MG63 (cell line): ENCODE measurements around the gene MYH6. TPM values are rescaled to one million over a fixed set of nuclear protein-coding genes. Genes with fewer than 3 reads are reported as not detected.
"Not testable (repeated sequence)": the region's sequence is repeated elsewhere in the genome, so short reads cannot be mapped to it uniquely, and the experiment has no call there.

Experiments used
- DNase-seq: peaks from one replicate; pipeline ENCODE4 v3.0.0-alpha.2; 2020
- H3K27me3 ChIP-seq: fragments of 250-450 bp; sonication (Bioruptor Pico); 2 replicates; pipeline ENCODE4 v1.5.1; 2020; ENCODE audit warnings: mild to moderate bottlenecking, moderate library complexity
- H3K36me3 ChIP-seq: fragments of 250-450 bp; sonication (Bioruptor Pico); 2 replicates; pipeline ENCODE4 v1.5.1; 2020; ENCODE audit warnings: mild to moderate bottlenecking, moderate library complexity
- H3K4me3 ChIP-seq: fragments of 250-450 bp; sonication (Bioruptor Pico); 2 replicates; pipeline ENCODE4 v1.5.1; 2020; ENCODE audit warnings: mild to moderate bottlenecking, moderate library complexity
- H3K9me3 ChIP-seq: fragments of 250-450 bp; sonication (Bioruptor Pico); 2 replicates; pipeline ENCODE4 v1.5.1; 2020; ENCODE audit warnings: mild to moderate bottlenecking, moderate library complexity
- total RNA-seq: library from RNA; depleted of rRNA; stranded (reverse); fragments of >200 nt; shearing (Covaris generic); gene quantifications from 2 replicates; pipeline ENCODE4 v1.2.3, GENCODE V29; 2014; ENCODE audit warnings: low replicate concordance

The MYH6 gene
- total RNA-seq, 1 experiment from 2014 or later = not detected

DNA sequence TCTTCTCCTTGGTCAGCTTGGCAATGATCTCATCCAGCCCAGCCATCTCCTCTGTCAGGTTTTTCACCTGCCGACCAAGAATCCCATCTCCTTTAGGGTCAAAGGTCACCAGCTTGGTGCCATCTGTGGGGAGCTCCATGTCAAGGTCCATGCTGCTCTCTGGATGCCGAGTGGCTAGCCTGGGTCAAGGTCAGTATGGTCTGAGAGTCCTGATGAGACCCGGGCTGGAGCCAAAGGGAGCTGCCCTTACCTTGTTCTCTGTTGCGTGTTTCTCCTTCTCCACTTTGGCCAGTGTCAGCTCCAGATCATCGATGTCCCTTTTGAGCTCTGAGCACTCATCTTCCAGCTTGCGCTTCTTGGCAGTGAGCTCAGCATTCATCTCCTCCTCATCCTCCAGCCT is 15.6 kb upstream of the MYH6 start:
- no peaks in the 10 kb centered on the region for H3K36me3 ChIP-seq
- DNase-seq = no peak
- no peak overlapping the region for H3K4me3 ChIP-seq
- no peaks in the 10 kb centered on the region for H3K27me3 ChIP-seq
- no peaks in the 10 kb centered on the region for H3K9me3 ChIP-seq

- no peak for DNase-seq
- H3K4me3 ChIP-seq = no peak overlapping the region
- no peaks in the 10 kb centered on the region for H3K27me3 ChIP-seq
- H3K36me3 ChIP-seq = no peaks in the 10 kb centered on the region
- no peaks in the 10 kb centered on the region for H3K9me3 ChIP-seq
Observed at GRCh38 chr14:23421594-23421993, 13.5 kb upstream of the MYH6 start.

DNA sequence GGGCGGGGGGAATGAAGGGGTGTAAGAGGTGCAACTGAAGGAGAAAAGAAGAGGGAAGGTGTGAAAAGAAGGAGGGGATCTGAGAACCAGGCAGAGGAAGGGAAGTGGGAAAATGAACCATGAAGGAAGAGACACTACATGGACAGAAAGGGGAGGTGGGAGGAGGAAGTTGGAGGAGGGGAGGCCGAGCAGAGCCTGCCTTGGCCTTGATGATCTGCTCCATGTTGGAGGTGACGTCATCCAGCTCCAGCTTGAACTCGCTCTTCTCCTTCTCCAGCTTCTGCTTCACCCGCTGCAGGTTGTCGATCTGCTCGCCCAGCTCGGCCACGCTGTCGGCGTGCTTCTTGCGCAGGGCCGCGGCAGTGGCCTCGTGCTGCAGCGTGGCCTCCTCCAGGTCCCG is 11.6 kb upstream of the MYH6 start:
- H3K36me3 ChIP-seq, DNase-seq, H3K9me3 ChIP-seq, H3K4me3 ChIP-seq, H3K27me3 ChIP-seq: not testable (repeated sequence)

DNA sequence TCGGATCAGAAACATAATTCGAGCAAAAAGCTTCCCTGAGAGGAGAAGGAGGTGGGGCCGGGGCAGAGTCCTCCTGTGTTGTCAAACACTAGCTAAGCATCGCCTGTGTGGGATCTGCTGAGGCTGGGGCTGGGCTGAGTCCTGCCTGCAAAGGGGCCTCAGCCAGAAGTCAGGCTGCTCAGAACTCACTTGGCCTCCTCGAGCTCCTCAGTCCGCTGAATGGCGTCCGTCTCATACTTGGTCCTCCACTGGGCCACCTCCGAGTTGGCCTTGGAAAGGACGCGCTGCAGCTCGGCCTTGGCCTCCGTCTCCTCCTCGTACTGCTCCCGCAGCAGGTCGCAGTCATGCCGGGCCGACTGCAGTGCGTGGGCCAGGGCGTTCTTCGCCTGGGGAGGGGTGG is 9.9 kb upstream of the MYH6 start:
- Histone ChIP-seq H3K27me3 (no peaks in the 10 kb centered on the region), H3K4me3 (no peak overlapping the region), H3K36me3 (no peaks in the 10 kb centered on the region), H3K9me3 (no peaks in the 10 kb centered on the region)
- no peak for DNase-seq

- not testable (repeated sequence) for H3K27me3 ChIP-seq, H3K4me3 ChIP-seq, H3K36me3 ChIP-seq, DNase-seq, H3K9me3 ChIP-seq
Observed at GRCh38 chr14:23417269-23417668, 9.2 kb upstream of the MYH6 start.

DNA sequence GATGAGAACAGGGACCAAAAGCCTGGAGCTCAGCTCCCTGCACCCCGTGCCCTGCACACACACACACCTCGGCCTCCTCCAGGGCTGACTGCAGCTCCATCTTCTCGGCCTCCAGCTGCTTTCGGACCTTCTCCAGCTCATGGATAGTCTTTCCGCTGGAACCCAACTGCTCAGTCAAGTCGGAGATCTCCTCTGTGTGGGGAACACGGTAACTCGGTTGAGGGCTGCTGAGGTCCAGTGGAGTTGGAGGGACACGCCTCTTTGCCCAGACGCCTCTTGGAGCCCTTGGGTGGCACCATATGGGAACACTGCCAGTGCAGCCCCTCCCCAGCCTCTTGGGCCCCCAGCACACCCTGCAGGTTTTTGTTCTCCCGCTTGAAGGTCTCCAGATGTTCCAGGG is 8.7 kb upstream of the MYH6 start:
- no peaks in the 10 kb centered on the region for H3K36me3 ChIP-seq
- H3K4me3 ChIP-seq = no peak overlapping the region
- H3K27me3 ChIP-seq = no peaks in the 10 kb centered on the region
- DNase-seq = no peak
- no peaks in the 10 kb centered on the region for H3K9me3 ChIP-seq

DNA sequence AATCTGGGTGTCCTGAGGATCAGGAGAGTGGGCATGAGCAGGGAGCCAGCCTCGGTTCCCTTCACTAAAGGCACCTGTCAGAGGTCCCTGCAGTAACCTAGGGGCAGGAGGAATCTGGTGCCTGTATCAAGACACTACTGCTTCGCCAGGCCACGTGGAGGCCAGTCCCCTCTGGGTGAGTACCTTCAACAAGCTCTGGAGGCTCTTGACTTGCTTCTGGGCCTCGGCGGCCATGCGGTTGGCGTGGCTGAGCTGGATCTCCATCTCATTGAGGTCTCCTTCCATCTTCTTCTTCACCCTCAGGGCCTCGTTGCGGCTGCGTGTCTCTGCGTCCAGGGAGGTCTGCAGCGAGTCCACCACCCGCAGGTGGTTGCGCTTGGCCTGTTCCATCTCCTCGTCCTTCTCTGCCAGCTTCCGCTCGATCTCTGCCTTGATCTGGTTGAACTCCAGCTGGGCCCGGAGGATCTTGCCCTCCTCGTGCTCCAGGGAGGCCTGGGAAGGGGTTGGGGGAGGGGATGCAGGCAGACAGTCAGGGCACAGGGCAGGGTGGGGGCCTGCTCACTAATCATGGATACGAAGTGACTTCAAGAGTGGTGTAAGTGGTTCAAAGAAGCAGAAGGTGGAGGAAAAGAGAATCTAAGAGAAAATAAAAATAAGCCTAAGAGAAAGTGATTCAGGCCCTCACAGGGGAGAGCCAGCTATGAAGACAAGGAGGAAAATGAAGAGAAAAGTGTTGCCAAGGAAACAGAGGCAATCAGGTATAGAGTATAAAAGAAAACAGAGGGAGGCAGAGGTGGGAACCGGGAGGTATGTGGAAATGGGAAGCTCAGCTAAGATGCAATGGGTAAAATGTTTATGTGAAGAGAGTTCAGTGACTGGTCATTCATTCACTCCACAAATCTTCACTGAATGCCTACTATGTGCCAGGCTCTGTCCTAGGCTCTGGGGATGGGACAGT is 8.0 kb upstream of the MYH6 start:
- no peaks in the 10 kb centered on the region for H3K36me3 ChIP-seq
- no peak for DNase-seq
- no peaks in the 10 kb centered on the region for H3K9me3 ChIP-seq
- no peak overlapping the region for H3K4me3 ChIP-seq
- no peaks in the 10 kb centered on the region for H3K27me3 ChIP-seq

DNA sequence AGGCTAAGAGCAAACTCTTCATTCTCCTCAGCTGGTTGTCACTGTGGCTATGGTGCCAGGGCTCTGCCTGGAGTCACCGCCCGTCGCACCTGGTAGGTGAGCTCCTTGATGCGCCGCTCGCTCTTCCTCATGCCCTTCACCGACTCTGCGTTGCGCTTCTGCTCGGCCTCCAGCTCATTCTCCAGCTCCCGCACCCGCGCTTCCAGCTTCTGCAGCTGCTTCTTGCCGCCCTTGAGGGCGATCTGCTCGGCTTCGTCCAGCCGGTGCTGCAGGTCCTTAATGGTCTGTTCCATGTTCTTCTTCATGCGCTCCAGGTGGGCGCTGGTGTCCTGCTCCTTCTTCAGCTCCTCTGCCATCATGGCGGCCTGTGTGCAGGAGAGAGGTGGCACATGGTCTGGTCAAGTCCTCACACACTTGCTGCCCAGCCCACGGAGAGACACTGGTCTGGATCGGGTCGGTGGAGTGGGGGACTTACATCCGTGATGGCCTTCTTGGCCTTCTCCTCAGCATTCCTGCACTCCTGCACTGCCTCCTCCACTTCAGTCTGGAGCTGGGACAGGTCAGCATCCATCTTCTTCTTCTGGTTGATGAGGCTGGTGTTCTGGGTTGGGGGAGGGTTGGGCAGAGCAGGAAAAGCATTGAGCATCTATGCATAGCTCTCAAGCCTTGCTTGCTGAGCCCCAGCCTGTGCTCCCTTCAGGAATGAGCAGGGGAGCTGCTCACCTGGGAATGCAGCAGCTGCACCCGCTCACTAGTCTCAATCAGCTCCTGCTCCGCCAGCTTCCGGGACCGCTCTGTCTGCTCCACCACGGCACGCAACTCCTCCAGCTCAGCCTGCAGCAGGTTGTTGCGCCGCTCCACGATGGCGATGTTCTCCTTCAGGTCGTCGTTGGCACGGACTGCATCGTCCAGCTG is 7.1 kb upstream of the MYH6 start:
- no peak overlapping the region for H3K4me3 ChIP-seq
- H3K9me3 ChIP-seq = no peaks in the 10 kb centered on the region
- no peak for DNase-seq
- H3K36me3 ChIP-seq = no peaks in the 10 kb centered on the region
- H3K27me3 ChIP-seq = no peaks in the 10 kb centered on the region

DNA sequence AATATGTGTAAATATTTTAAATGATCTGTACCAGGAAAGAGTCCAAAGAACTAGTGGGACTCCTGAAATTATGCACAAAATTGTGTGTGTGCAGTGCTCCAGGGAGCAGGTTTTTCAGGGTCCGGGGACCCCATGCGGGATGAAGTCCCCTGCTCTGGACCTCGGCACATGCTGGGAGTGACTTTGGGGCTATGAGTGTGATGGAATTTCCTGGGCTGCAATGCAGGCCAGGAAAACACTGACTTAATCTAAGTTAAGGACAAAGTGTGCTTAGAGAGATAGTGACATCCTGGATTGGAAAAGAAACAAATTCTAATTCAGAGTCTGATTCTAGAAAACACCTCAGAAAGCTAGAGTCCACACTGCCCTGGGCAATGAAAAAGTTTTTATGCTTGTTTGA is 6.2 kb upstream of the MYH6 start:
- Histone ChIP-seq H3K9me3 (no peaks in the 10 kb centered on the region), H3K27me3 (no peaks in the 10 kb centered on the region), H3K36me3 (no peaks in the 10 kb centered on the region), H3K4me3 (no peak overlapping the region)
- no peak for DNase-seq

GRCh38 chr14:23413681-23414080 is 5.6 kb upstream of the MYH6 start:
- Histone ChIP-seq H3K9me3 (no peaks in the 10 kb centered on the region), H3K36me3 (no peaks in the 10 kb centered on the region), H3K27me3 (no peaks in the 10 kb centered on the region), H3K4me3 (no peak overlapping the region)
- no peak for DNase-seq

GRCh38 chr14:23411563-23412525 is 3.8 kb upstream of the MYH6 start:
- Histone ChIP-seq H3K4me3 (no peak overlapping the region), H3K9me3 (no peaks in the 10 kb centered on the region), H3K36me3 (no peaks in the 10 kb centered on the region), H3K27me3 (no peaks in the 10 kb centered on the region)
- no peak for DNase-seq

GRCh38 chr14:23409966-23410635 is 2.0 kb upstream of the MYH6 start:
- no peak for DNase-seq
- Histone ChIP-seq H3K36me3 (no peaks in the 10 kb centered on the region), H3K4me3 (no peak overlapping the region), H3K27me3 (no peaks in the 10 kb centered on the region), H3K9me3 (no peaks in the 10 kb centered on the region)

DNA sequence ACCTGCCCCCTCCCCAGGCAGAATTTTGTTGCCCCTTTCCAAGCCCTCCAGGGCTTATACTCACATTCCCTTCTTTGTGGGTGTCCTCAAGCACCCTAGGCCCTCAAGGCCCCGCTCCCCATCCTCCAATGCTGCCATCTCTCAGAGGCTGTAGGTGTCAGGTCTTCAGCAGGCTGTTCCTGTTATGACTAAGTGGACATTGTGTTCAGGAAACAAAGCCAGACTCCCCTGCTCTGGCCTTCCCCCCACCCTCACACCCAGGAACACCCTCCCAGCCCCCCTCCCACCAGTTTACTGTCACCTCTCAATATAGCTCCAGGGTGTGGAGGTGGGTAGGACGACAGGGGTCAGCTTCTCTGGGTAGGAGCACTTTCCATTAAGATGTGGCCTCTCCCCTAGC is 1.4 kb upstream of the MYH6 start:
- H3K27me3 ChIP-seq = no peaks in the 10 kb centered on the region
- no peak overlapping the region for H3K4me3 ChIP-seq
- DNase-seq = no peak
- H3K9me3 ChIP-seq = no peaks in the 10 kb centered on the region
- H3K36me3 ChIP-seq = no peaks in the 10 kb centered on the region

DNA sequence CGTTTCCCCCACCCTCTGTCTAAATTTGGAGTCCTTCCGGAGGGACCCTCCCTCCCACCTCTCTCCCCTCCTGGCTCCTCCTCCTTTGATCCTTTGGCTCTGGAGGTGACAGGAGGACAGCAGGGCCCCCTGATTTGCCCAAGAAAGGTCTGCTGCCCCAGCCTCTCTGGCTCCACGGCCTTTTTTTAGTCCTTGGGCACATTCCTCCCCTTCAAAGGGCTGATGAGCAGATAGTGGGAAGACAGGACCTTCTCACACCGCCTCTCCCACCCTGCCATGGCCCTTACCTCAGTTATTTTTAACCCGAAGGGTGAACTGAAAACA is 196 bp upstream of the MYH6 start:
- DNase-seq = no peak
- Histone ChIP-seq H3K4me3 (no peak overlapping the region), H3K9me3 (no peaks in the 10 kb centered on the region), H3K36me3 (no peaks in the 10 kb centered on the region), H3K27me3 (no peaks in the 10 kb centered on the region)

DNA sequence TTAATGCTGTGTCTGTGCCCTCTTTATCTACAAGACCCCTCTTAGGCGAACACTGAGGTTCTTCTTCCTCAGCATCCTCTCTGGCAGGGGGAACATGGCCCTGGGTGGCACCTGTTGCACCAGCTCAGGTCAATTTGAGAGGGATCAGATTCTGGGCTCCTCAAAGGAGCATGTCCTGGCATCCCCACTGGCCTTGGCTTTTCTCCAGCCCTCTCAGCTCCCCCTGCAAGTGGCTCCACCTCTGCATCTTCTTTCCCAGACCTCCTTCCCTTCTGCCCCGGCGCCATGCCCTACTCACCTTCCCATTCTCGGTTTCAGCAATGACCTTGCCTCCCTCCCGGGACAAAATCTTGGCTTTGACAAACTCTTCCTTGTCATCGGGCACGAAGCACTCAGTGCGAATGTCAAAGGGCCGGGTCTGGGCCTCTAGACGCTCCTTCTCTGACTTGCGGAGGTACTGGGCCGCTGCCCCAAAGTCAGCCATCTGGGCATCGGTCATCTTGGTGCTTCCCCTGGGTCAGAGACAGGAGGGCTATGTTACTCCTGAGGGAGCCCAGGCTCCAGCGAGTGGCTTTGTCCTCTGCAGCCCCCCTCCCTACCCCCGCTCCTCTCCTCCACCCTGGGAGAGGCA is 1.2 kb downstream of the MYH6 start:
- H3K4me3 ChIP-seq = no peak overlapping the region
- H3K36me3 ChIP-seq = no peaks in the 10 kb centered on the region
- DNase-seq = no peak
- no peaks in the 10 kb centered on the region for H3K27me3 ChIP-seq
- H3K9me3 ChIP-seq = no peaks in the 10 kb centered on the region

GRCh38 chr14:23406244-23406643 is 1.8 kb downstream of the MYH6 start:
- H3K4me3 ChIP-seq = no peak overlapping the region
- H3K9me3 ChIP-seq = no peaks in the 10 kb centered on the region
- H3K36me3 ChIP-seq = no peaks in the 10 kb centered on the region
- no peak for DNase-seq
- no peaks in the 10 kb centered on the region for H3K27me3 ChIP-seq
